Tibial nerve (tissue), 4 donors: ENCODE measurements around the gene NMD3.

Experiments
- EP300 ChIP-seq, 2 donors: sonication (generic); formaldehyde crosslinking; IDR thresholded peaks; one replicate each; pipeline ENCODE4 v1.6.1; 2017; ENCODE audit warnings: antibody characterized with exemption in 2 of 2, mild to moderate bottlenecking in 1 of 2
- POLR2A ChIP-seq, 2 donors: fragments of 450-650 bp; IDR thresholded peaks; one replicate each; pipeline ENCODE4 v1.6.1; 2017; ENCODE audit warnings: antibody characterized with exemption in 2 of 2, mild to moderate bottlenecking in 2 of 2, moderate library complexity in 2 of 2
- TF ChIP-seq, protein P1 (sequence below), 5 experiments: fragments of 200-600 bp in 3 of 5; fragments of 450-650 bp in 2 of 5; sonication (generic) in 3 of 5; IDR thresholded peaks; one replicate each; pipeline ENCODE4 v1.5.1; 2016 to 2019; ENCODE audit warnings: antibody characterized with exemption in 5 of 5, mild to moderate bottlenecking in 3 of 5, moderate library complexity in 2 of 5

DNA sequence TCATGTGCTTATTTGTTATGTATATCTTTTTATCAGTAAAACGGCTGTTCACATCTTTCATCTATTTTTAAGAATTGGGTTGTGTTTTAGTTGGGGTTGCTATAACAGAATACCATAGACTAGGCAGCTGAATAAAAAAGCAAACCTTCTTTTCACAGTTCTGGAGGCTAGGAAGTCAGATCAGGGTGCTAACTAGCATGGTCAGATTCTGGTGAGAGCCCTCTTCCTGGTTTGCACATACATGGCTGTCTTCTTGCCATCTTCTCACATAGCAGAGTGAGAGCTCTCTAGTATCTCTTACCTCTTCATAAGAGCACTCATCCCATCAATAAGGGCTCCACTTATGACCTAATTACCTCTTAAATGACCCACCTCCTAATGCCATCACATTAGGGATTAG, 33.8 kb downstream of the NMD3 start:
- TF ChIP-seq, protein P1, sequence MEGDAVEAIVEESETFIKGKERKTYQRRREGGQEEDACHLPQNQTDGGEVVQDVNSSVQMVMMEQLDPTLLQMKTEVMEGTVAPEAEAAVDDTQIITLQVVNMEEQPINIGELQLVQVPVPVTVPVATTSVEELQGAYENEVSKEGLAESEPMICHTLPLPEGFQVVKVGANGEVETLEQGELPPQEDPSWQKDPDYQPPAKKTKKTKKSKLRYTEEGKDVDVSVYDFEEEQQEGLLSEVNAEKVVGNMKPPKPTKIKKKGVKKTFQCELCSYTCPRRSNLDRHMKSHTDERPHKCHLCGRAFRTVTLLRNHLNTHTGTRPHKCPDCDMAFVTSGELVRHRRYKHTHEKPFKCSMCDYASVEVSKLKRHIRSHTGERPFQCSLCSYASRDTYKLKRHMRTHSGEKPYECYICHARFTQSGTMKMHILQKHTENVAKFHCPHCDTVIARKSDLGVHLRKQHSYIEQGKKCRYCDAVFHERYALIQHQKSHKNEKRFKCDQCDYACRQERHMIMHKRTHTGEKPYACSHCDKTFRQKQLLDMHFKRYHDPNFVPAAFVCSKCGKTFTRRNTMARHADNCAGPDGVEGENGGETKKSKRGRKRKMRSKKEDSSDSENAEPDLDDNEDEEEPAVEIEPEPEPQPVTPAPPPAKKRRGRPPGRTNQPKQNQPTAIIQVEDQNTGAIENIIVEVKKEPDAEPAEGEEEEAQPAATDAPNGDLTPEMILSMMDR (IDR thresholded peaks at IDR 0.05): no peak
- TF ChIP-seq POLR2A (IDR thresholded peaks at IDR 0.05) (no peak), EP300 (IDR thresholded peaks at IDR 0.05) (no peak)
